HFF-Myc (cell line): ENCODE measurements around the gene DENND4C.
"Not testable (repeated sequence)": the region's sequence is repeated elsewhere in the genome, so short reads cannot be mapped to it uniquely, and the experiment has no call there.

Source experiments
- DNase-seq: peaks from one replicate; pipeline ENCODE4 v3.0.0-alpha.2; 2011; ENCODE audit warnings: low read depth; ENCODE audit errors: extremely low read depth
- H3K4me3 ChIP-seq: replicated peaks from 2 replicates; pipeline ENCODE4 v1.5.1; 2011; ENCODE audit warnings: low read depth, mild to moderate bottlenecking, control low read depth, low read length
- CTCF ChIP-seq: IDR thresholded peaks from 2 replicates; pipeline ENCODE4 v1.5.1; 2012; ENCODE audit warnings: mild to moderate bottlenecking, low read depth, low read length, control low read depth; ENCODE audit errors: missing control alignments

The DENND4C gene

GRCh38 chr9:19409401-19410194 is 179.1 kb downstream of the DENND4C start:
- no peak for DNase-seq
- H3K4me3 ChIP-seq = peak overlapping the region; percentile 75
- TF ChIP-seq CTCF = no peak

- no peak for DNase-seq
- TF ChIP-seq CTCF = no peak
- peak overlapping the region; percentile 75 for H3K4me3 ChIP-seq
These were observed 179.7 kb downstream of the DENND4C start for GRCh38 chr9:19410195-19410503.

- H3K4me3 ChIP-seq = no peak overlapping the region
- no peak for DNase-seq
- TF ChIP-seq CTCF = no peak
These were observed 180.1 kb downstream of the DENND4C start for GRCh38 chr9:19410594-19410993.

GRCh38 chr9:19411316-19411715 is 180.8 kb downstream of the DENND4C start:
- no peak overlapping the region for H3K4me3 ChIP-seq
- no peak for TF ChIP-seq CTCF
- DNase-seq = no peak

- not testable (repeated sequence) for DNase-seq, H3K4me3 ChIP-seq
These were observed 183.0 kb downstream of the DENND4C start for GRCh38 chr9:19413456-19413855.

- DNase-seq = no peak
- TF ChIP-seq CTCF = no peak
- no peak overlapping the region for H3K4me3 ChIP-seq
These were observed 185.7 kb downstream of the DENND4C start for GRCh38 chr9:19416143-19416542.

GRCh38 chr9:19420877-19421276 is 190.4 kb downstream of the DENND4C start:
- TF ChIP-seq CTCF = no peak
- DNase-seq = no peak
- H3K4me3 ChIP-seq = no peak overlapping the region
